Measurements from ENCODE around the gene LRRC32. TPM values are rescaled to one million over a fixed set of nuclear protein-coding genes. Genes with fewer than 3 reads are reported as not detected.
"Not testable (repeated sequence)": the region's sequence is repeated elsewhere in the genome, so short reads cannot be mapped to it uniquely, and the experiment has no call there.

The LRRC32 gene
- total RNA-seq, 1 experiment from 2014 or later: not detected

- DNase-seq (ENCODE audit: low spot score): no peak
These were observed 17.4 kb downstream of the LRRC32 start for GRCh38 chr11:76653012-76653673.

GRCh38 chr11:76649851-76650372 lies 20.6 kb downstream of the LRRC32 start:
- DNase-seq (ENCODE audit: low spot score): peak; percentile 75

GRCh38 chr11:76649011-76649410 lies 21.5 kb downstream of the LRRC32 start:
- DNase-seq (ENCODE audit: low spot score): no peak

GRCh38 chr11:76648061-76648460 lies 22.5 kb downstream of the LRRC32 start:
- DNase-seq (ENCODE audit: low spot score): no peak

- DNase-seq (ENCODE audit: low spot score): no peak
These were observed 23.5 kb downstream of the LRRC32 start for GRCh38 chr11:76646882-76647534.

- no peak for DNase-seq (ENCODE audit: low spot score)
These were observed 26.0 kb downstream of the LRRC32 start for GRCh38 chr11:76644591-76644990.

GRCh38 chr11:76643711-76644110 lies 26.8 kb downstream of the LRRC32 start:
- not testable (repeated sequence) for DNase-seq (ENCODE audit: low spot score)

GRCh38 chr11:76642341-76642740 lies 28.2 kb downstream of the LRRC32 start:
- no peak for DNase-seq (ENCODE audit: low spot score)

GRCh38 chr11:76641905-76642304 lies 28.6 kb downstream of the LRRC32 start:
- DNase-seq (ENCODE audit: low spot score): no peak

GRCh38 chr11:76640501-76640900 lies 30.0 kb downstream of the LRRC32 start:
- DNase-seq (ENCODE audit: low spot score): no peak

GRCh38 chr11:76639621-76640020 lies 30.9 kb downstream of the LRRC32 start:
- DNase-seq (ENCODE audit: low spot score): no peak

GRCh38 chr11:76638270-76639197 lies 32.0 kb downstream of the LRRC32 start:
- no peak for DNase-seq (ENCODE audit: low spot score)

GRCh38 chr11:76637491-76638269 lies 32.9 kb downstream of the LRRC32 start:
- no peak for DNase-seq (ENCODE audit: low spot score)

- no peak for DNase-seq (ENCODE audit: low spot score)
These were observed 33.6 kb downstream of the LRRC32 start for GRCh38 chr11:76636826-76637460.

- no peak for DNase-seq (ENCODE audit: low spot score)
These were observed 34.4 kb downstream of the LRRC32 start for GRCh38 chr11:76635991-76636738.

- no peak for DNase-seq (ENCODE audit: low spot score)
These were observed 35.7 kb downstream of the LRRC32 start for GRCh38 chr11:76634886-76635285.

GRCh38 chr11:76632492-76632891 lies 38.1 kb downstream of the LRRC32 start:
- DNase-seq (ENCODE audit: low spot score): no peak

GRCh38 chr11:76631566-76632308 lies 38.8 kb downstream of the LRRC32 start:
- no peak for DNase-seq (ENCODE audit: low spot score)

GRCh38 chr11:76630600-76631281 lies 39.8 kb downstream of the LRRC32 start:
- DNase-seq (ENCODE audit: low spot score): no peak
